Amniotic epithelial cell (primary cell): ENCODE measurements around the gene NECAB3.

Experiments
- DNase-seq: peaks from one replicate; pipeline ENCODE4 v3.0.0-alpha.2; 2010; ENCODE audit warnings: low read depth

NECAB3 gene

DNA sequence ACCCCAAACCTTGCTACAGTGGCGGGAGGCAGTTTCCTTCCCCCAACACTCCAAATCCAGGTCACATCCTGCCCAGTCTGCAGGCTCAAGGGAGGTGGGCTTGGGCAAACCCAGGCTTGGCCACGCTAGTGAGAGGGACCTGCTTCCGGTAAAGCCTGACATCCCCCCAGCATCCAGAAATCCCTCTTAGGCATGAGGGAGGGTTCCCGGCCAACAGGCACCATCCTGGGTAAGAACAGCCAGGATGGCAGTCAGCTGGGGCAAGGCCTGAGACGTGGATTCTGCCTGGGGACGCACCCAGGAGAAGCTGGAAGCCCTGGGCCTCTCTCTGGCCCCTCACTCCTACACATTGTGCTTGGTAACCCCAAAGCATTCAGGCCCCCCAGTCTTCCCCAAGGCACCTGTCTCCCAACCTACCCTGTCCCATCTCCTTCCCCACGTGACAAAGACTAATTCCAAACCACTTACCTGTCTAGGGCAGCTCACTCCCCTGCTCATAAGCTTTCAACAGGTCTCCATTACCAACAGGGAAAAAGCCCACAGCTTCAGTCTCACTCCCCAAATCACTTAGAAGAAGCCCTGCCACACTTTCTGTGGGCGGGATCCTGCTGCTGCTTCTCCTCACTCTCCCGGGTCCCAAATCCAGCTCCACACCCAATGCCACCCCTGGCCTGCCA lies 10.0 kb downstream of the NECAB3 start:
- no peak for DNase-seq

DNA sequence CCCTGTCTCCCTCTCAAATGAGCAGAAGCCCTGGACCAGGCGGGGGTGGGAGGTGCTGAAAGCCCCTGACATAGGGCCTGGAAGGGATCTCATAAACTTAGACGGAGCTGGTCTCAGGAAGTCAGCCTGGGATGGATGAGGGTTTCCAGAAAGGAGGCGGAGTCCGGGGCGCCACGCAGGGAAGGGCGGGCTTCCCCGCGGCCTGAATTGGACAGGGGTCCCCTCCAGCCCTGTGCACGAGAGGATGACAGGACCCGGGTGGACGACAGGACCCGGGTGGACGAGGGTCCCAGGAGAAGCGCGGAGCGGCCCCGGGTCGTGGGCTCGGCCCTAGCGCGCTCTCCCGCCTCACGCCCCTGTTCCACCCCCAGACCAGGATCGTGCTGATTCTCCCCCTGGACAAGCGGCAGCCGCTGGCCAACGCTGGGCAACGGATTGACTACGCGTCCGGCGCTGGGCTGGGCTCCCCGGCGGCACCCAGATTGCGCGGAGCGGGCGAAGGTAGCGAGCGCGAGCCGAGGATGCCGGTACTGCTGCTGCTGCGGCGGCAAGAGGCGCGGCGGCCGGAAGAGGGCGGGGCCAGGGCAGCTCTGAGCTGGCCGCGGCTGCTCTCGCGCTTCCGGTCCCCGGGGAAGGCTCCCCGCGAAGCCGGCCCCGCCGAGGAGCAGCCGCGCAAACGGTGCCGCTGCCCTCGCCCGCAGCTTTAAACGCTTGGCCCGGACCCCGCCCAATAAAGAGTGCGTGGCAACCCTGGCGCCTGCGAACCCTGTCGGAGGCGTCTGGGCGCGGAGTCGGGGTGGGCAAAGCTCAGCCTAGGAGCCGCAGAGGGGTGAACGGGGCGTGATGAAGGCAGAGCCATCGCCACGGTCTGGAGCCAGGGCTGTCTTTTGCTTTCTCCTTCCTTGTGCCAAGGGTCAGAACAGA lies 10.8 kb downstream of the NECAB3 start:
- peak; percentile 50 for DNase-seq

- no peak for DNase-seq
Measured at GRCh38 chr20:33662172-33662571, 12.1 kb downstream of the NECAB3 start, which contains the start of gene C20orf144. TSS of gene C20orf144 (plus strand) at chr20:33662327. CDS start at chr20:33662346, 19 bp downstream.

DNA sequence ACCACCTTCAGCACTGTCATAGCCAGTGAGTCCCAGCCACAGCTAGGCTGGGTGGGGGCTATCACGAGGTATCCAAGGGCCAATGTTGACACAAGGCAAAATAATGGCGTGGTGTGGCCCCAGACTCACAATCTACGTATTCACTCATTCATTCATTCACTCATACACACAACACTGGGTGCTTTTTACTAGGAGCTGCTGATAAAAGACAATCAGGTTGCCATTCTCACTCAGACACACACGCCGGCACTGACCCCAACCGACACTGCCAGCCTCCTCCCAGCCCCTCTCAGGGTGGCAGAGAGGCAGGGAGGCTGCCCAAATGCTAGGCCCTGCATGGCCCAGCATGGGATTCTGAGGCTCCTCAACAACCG lies 13.6 kb downstream of the NECAB3 start:
- no peak for DNase-seq

- DNase-seq, result no peak
Measured at GRCh38 chr20:33660035-33660684, 14.1 kb downstream of the NECAB3 start.

GRCh38 chr20:33659341-33660034 lies 14.7 kb downstream of the NECAB3 start:
- DNase-seq, result no peak

GRCh38 chr20:33658929-33659328 lies 15.3 kb downstream of the NECAB3 start:
- DNase-seq, result no peak

DNA sequence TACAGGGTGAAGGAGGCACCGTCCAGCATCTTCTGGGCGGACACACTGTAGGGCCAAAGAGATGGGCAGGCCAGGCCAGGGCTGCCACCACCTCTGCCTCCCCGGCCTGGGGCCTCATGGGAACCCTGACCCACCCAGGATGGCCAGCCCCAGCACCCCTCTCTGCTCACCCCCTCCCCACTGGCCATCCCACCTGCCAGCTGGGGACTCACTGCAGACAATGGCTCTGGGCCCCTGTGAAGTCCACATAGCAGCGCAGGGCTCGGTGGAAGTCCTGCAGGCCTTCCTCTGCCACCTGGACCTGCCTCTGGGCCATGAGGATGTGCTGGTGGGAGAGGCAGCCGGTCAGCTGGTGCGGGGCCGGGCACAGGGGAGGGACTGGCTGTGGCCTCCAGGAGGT lies 15.7 kb downstream of the NECAB3 start:
- DNase-seq, result no peak

DNA sequence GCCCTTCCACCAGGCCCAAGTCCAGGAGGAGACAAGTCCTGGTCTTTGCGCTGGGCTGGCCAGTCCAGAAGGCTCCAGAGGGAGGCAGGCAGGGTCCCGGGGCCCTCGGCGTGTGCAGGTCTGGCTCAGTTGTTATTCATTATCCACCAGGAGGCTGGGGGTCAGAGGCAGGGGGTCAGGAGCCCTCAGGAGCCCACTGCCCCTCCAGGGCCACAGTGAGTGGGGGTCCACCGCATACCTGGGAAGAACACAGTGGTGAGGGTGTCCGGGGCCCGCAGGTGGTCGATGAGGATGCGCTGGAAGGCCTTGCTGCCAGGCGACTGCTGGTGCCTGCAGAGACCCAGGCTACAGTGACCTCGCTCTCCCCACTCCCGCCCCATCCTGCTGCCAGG lies 16.5 kb downstream of the NECAB3 start:
- DNase-seq, result no peak

- DNase-seq, result no peak
Measured at GRCh38 chr20:33656783-33657703, 17.2 kb downstream of the NECAB3 start.

DNA sequence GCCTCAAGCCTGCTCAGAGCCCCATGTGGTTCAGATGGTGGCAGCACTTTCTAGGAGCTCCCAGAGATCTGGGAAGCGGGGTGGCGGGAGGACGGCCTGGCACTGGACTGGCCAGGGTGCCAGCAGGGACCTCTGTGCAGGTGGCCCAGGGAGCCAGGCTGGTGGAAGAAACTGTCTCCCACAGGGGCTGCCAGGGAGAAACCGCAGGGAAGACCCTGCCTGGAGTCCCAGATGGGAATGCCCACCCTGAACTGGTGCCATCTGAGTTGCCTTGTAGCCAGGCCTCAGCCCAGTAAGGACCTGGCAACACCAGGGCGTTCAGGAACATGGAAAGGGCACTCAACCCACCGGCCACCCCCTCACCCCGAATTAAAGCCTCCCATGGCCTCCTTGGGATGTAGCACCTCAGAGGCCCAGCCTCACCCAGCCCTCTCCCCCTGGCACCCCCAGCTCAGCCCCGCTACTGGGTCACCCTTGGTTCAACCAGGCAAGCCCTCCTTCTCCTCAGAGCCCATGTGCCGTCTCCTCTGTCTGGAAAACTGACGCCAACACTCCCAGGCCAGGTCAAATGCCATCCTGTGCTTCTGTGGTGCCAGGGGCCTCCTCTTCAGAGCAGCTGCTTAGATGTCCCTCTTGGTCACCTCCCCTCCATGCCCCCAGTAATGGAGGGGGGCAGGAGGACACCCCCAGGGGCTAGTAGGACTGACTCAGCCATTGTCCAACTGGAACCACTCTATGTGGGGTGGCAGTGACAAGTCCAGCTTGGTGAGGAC lies 18.0 kb downstream of the NECAB3 start:
- DNase-seq, result no peak

DNA sequence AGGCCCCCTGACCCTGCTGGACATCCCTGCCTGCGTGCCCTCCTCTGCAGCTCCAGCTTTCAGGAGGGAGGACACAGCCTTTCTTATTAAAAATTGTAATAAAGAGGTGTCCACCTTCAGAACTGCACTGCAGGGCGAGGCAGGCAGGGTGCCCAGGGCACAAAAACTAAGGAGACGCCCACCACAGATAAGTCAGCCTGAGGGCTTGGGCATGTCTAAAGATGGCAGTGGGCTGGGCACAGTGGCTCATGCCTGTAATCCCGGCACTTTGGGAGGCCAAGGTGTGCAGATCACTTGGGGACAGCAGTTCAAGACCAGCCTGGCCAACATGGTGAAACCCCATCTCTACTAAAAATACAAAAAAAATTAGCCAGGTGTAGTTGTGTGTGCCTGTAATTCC lies 19.1 kb downstream of the NECAB3 start:
- no peak for DNase-seq

DNA sequence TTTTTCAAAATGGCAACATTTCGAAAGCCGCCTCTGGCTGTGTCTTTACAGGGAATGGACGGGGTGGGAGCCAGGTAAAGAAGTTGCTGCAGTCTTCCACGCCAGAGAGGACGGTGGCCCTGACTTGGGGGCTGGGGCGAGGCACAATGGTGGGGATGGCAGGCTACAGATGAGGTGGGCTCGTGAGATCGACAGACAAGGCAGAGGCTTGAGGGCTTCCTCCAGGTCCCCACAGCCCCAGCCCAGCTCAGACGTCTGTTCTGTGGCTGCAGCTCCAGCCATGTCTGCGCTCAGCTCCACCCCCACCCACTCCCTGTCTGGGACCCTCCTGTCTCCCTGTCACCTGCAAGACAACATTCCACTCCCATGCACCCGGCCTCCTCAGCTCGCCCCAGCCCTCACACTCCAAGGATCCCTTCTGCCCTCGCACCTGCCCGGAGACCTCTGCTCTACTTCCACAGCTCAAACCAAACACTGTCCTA lies 19.5 kb downstream of the NECAB3 start:
- DNase-seq, result no peak

DNA sequence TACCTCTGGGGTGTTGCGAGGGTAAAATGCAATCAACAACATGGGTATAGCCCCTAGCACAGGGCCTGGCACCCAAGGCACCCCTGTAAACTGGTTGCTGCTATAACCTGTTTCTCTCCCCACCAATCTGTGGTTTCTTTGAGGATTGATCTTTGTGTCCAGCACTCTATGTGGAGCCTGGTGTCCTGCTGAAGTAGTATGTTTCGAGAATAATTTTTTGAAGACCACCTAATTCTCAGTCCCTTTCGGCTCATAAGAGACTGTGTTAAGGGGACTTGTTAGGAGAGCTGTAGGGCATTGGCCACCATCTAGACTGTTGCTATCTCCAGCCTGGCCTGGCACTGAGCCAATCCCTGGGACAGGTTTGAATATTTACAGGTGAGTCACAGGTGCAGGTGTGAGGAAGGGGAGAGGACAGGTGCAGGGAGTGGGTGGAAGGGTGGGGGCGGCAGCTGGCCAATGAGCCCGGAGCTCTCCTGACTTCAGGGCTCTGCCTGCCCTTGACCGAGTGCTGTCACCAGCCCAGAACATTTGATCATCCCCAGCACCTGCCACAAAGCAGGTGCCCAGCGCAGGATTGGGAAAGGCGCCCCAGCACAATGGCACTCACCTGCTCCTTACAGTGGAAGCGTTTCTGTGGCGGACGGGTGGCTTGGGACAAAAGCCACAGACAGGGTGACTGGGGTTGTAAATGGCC lies 20.2 kb downstream of the NECAB3 start:
- no peak for DNase-seq

DNA sequence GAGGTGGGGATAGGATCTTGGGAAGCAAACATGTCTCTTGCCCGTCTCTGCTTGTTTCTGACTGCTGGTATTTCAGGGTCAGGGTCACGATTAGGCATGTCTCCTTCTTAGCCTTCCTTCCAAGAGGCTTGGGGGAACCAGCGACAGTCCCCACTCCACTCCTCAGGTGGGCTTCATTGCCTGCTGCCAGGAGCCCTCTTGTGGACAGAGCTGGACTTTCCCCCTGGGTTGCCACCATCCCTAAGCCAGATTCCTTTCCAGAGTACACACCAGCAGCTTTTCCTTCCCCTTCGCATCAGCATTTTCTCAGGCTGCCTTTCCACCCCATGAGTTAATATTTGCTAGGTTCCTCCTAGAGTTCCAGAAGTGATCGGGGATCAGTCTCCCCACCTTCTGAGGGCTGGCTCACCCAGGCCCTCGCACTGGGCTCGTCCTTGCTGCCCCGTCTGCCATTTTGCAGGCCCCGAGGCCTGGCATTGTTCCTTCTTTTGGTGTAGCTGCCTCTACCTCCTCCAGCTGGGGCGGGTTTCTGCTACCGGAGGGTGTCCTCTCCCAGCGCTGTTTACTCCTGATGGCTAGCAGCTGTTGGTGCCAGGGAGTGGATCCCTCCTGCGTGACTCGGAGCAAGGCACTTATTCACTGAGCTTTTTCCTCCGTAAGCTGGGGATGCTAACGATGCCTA lies 20.9 kb downstream of the NECAB3 start:
- peak; percentile 58 for DNase-seq

- peak; percentile 41 for DNase-seq
Measured at GRCh38 chr20:33651562-33652048, 22.6 kb downstream of the NECAB3 start.

DNA sequence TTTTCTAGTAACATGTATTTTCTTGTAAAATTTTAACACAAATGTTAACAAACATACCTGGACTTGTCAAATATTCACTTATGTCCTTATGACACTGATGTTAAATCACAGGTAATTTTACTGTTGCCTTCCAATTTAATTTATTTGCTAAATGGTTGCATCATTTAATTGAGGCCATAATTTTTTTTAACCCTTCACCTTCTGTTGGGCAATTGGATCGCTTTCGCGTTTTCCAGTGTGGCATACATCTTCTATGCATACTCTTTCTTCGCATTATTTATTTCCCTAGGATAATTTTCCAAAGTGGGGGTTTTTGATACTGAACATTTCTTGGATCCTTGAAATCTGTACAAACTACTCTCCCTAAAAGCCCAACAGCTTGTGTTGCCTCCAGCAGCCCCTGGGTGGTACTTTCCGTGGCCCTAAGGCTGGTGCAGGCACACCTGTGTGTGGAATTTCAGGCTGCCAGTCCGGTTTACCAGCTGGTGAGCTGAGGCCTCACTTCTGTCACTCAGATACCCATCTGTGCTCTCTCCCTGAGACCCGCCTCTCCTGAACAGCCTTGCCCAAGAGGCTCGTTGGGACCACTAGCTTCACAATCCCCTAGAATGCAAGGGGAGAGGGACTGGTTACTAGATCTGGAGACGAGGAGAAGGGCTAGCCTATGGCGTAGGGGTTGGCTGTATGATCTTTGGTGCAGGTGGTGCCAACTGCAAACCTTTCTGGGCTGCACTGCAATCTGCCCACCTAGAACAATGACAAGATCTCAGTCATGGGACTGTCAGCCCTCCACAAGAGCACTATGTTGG lies 23.3 kb downstream of the NECAB3 start:
- DNase-seq, result no peak
